HG02938 (cell line): ENCODE results near the gene ATP6V1F.

Experiments used
- ATAC-seq: cut with Tn5 transposase; IDR thresholded peaks from one replicate; pipeline ENCODE4 v1.9.1; 2021; ENCODE audit warnings: mild to moderate bottlenecking, moderate library complexity; ENCODE audit not compliant: unreplicated experiment

Gene ATP6V1F

GRCh38 chr7:128915271-128915819, 52.7 kb downstream of the ATP6V1F start:
- no peak for ATAC-seq
